ENCODE results near the gene KCNIP3.

KCNIP3 gene

DNA sequence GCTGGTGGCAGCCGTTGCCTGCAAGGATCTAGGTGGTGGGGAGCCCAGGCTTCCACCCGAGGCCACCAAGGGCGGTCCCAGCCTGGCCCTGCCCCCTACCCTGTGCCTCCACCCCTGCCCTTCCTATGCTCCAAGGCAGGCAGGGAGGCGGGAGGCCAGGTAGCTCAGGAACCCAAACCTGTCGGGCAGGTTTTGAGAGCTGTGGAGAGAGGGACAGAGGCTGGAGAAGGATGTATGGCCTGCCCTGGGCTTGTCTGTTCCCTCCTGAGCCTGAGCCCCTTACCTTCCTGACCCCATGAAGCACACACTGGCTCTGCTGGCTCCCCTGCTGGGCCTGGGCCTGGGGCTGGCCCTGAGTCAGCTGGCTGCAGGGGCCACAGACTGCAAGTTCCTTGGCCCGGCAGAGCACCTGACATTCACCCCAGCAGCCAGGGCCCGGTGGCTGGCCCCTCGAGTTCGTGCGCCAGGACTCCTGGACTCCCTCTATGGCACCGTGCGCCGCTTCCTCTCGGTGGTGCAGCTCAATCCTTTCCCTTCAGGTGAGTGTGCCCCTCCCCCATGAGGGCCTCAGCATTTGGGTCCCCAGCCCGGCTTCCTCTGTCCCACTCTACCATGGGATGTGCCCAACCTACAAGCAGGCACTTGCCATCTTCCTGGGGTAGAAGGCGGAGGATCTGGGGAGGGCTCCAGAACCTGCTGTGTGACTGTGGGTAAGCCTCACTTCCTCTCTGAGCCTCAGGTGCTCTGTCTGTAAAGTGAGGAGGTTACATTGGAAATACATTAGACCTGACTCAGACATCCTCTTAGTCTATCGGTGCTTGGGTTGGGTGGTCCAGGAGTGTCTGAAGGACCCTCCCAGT is 22.6 kb upstream of the KCNIP3 start, which contains the start of gene PROM2:
PROM2 (plus strand) TSS at position 159 of the 860 bp plus-strand sequence; CDS start at position 296, 137 bp downstream.
- DNase-seq (ENCODE audit: low read depth in 3 of 3, low spot score in 1 of 3), result no peak

DNA sequence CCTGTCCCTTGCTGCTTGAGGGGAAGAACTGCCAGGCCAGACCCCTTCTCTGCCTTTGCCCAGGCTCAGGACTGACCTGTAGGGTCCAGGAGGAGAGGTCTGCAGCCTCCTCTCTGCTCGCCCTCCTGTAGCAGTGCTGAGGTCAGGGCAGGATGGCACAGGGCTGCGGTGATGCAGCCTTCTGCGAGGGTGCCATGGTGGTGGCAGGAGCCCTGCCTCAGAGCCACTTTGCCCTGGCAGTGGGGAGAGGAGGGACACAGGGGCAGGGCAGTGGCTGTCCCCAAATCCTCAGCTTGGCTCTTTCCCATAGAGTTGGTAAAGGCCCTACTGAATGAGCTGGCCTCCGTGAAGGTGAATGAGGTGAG is 22.0 kb upstream of the KCNIP3 start:
- DNase-seq (ENCODE audit: low read depth in 3 of 3, low spot score in 1 of 3), result no peak

DNA sequence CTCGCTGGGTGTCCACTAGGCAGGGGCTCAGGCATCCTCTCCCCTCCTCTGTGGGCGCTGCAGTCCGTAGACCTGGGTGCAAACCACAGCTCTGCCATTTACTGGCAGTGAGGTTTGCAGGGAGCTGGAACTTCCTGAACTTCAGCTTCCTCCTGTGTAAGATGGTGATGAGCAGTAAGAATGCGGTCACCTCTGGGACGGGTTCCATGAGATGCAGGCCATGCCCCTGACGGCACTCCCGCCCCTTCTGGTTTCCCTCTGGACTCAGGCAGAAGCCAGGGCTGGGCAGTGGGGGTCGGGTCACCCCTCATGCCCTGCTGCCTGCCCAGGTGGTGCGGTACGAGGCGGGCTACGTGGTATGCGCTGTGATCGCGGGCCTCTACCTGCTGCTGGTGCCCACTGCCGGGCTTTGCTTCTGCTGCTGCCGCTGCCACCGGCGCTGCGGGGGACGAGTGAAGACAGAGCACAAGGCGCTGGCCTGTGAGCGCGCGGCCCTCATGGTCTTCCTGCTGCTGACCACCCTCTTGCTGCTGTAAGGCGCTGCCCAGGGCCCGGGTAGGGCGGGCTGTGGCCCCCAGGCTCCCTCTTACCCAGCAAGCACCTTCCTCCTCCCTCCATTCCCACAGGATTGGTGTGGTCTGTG is 21.4 kb upstream of the KCNIP3 start:
- no peak for DNase-seq (ENCODE audit: low read depth in 3 of 3, low spot score in 1 of 3)

DNA sequence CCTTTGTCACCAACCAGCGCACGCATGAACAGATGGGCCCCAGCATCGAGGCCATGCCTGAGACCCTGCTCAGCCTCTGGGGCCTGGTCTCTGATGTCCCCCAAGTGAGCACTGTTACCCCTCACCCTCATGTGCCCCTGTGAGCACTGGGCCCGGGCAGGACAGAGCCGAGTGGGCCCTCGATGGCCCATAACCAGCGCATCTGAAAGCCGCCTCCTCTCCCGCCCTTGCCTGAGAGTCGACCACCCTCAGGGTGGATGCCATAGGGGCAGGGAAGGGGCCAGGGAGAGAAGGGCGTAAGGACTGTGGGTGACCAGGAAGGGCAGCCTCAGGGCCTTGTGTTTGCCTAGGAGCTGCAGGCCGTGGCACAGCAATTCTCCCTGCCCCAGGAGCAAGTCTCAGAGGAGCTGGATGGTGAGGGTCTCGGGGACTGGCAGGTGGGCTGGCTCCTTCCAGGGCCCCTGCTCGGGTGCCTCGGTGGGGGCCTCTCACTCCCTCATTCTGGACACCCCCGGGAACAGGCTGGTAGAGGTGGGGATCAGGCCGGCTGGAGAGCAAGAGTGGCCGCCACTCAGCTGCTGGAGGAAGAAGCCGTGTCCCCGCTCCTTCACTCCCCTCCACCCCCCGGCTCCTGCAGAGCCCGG is 20.8 kb upstream of the KCNIP3 start:
- no peak for DNase-seq (ENCODE audit: low read depth in 3 of 3, low spot score in 1 of 3)

DNA sequence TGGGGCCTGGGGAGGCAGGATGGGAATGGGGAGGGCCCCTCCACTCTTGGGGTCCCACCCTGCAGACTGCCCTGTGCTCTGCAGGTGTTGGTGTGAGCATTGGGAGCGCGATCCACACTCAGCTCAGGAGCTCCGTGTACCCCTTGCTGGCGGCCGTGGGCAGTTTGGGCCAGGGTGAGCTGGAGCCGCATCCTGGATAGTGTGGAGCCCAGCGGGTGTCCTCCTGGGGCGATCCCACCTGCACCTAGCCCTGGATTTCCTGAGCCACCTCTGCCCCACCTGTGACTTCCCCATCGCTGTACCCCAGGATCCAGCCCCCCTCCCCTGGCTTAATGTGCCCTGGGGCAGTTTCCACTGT is 20.3 kb upstream of the KCNIP3 start:
- DNase-seq (ENCODE audit: low read depth in 3 of 3, low spot score in 1 of 3), result no peak

DNA sequence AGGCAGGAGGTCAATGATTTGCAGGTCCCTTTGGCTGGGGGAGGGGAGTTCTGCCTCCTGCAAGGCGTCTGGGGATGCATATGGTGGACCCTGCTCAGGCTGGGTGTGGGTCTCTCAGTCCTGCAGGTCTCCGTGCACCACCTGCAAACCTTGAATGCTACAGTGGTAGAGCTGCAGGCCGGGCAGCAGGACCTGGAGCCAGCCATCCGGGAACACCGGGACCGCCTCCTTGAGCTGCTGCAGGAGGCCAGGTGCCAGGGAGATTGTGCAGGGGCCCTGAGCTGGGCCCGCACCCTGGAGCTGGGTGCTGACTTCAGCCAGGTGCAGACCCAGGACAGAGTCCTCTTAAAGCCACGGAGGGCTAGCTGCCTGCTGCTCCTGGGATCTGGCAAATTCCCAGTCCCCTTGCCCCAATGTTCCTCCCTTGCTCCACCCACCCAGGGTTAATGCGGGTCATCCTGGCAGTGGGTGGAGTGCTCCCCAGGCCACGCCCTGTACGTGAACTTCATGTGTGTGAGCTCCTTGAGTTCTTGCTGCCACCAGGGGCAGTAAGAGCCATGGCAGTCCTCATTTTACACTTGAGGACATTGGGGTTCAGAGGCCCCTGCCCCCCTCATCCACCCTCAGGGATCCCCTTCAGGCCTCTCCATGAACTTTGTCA is 19.8 kb upstream of the KCNIP3 start:
- DNase-seq (ENCODE audit: low read depth in 3 of 3, low spot score in 1 of 3), result no peak

DNA sequence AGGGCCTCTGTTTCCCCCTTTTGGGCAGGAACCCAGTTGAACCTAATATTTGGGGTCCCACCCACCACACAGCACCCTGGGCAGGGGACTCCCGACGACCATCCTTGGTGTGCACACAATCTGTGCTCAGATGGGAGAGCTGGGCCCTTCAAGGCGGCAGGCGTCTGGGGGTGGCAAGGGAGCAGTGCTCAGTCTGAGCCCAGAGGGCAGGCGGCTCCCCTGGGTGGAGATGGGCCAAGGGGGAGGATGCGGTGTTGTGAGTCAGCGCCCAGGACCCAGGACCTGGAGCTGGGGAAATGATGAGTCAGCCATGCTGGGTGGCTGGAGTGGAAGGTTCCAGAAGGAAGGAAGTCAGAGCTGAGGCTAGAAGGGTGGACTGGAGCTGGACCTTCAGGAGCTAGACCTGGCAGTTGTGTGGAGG is 19.1 kb upstream of the KCNIP3 start:
- no peak for DNase-seq (ENCODE audit: low read depth in 3 of 3, low spot score in 1 of 3)

GRCh38 chr2:95278637-95279225 is 18.4 kb upstream of the KCNIP3 start:
- DNase-seq (ENCODE audit: low read depth in 3 of 3, low spot score in 1 of 3), result no peak

- DNase-seq (ENCODE audit: low read depth in 3 of 3, low spot score in 1 of 3), result no peak
Observed at GRCh38 chr2:95279435-95280035, 17.6 kb upstream of the KCNIP3 start.

GRCh38 chr2:95281071-95281470 is 16.1 kb upstream of the KCNIP3 start:
- no peak for DNase-seq (ENCODE audit: low read depth in 3 of 3, low spot score in 1 of 3)

DNA sequence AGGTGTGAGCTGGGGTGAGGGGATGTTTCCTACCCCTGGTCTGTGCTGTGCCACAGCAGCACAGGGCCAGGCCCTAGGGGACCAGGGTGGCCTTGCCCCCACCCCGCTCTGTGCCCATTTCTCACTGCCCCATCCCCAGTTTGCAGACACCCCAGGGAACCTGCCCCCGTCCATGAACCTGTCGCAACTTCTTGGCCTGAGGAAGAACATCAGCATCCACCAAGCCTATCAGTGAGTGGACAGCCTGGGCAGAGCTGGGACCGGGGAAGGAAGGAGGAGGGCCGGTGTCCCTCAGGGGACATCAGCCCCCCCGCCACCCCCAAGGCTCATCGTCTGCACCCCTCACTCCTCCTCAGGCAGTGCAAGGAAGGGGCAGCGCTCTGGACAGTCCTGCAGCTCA is 15.4 kb upstream of the KCNIP3 start:
- no peak for DNase-seq (ENCODE audit: low read depth in 3 of 3, low spot score in 1 of 3)

- no peak for DNase-seq (ENCODE audit: low read depth in 3 of 3, low spot score in 1 of 3)
Observed at GRCh38 chr2:95282458-95282857, 14.7 kb upstream of the KCNIP3 start.

- DNase-seq (ENCODE audit: low read depth in 3 of 3, low spot score in 1 of 3), result no peak
Observed at GRCh38 chr2:95283562-95283961, 13.6 kb upstream of the KCNIP3 start.

GRCh38 chr2:95284886-95285541 is 12.1 kb upstream of the KCNIP3 start:
- DNase-seq (ENCODE audit: low read depth in 3 of 3, low spot score in 1 of 3), result no peak

GRCh38 chr2:95285542-95285932 is 11.6 kb upstream of the KCNIP3 start:
- no peak for DNase-seq (ENCODE audit: low read depth in 3 of 3, low spot score in 1 of 3)

DNA sequence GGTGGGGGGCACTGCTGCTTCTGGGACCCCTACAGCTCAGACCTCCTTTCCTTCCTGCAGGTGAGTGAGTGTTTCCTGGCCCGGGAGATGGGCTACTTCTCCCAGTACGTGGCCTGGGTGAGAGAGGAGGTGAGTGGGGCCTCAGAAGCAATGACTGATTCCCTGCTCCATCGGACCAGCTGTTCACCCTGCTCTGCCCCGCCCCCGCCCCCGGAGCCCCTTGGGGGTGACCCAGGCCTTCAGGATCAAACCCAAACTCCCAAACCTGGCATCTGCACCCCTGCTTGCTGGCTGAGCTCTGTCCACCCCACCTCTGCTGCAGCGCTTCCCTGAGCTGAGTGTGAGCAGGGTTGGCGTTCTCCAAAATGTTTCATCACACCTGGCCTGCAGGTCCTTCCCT is 9.8 kb upstream of the KCNIP3 start:
- DNase-seq (ENCODE audit: low read depth in 3 of 3, low spot score in 1 of 3), result no peak

- no peak for DNase-seq (ENCODE audit: low read depth in 3 of 3, low spot score in 1 of 3)
Observed at GRCh38 chr2:95287806-95288205, 9.3 kb upstream of the KCNIP3 start.

- no peak for DNase-seq (ENCODE audit: low read depth in 3 of 3, low spot score in 1 of 3)
Observed at GRCh38 chr2:95289253-95289652, 7.9 kb upstream of the KCNIP3 start.

DNA sequence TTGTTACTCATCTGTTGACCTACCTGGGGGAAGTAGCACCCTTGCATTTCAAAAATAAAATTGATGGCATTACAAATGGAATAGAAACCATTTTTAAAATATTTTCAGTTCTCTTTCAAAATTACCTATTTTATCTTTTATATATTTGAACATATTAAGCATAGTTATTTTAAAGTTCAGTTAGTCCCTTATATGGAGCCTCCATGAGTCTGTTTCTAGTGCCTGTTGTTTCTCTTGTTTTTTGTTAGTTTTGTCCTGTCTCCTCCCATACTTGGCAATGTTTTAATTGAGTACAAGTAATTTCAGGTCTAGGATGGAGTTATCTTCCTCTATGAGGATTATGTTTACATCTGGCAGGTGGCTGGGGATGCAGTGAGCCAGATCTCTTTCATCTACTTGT is 5.9 kb upstream of the KCNIP3 start:
- DNase-seq (ENCODE audit: low read depth in 3 of 3, low spot score in 1 of 3), result no peak

GRCh38 chr2:95292623-95293260 is 4.4 kb upstream of the KCNIP3 start:
- no peak for DNase-seq (ENCODE audit: low read depth in 3 of 3, low spot score in 1 of 3)

Data from stimulated activated CD4-positive, alpha-beta T cell treated with anti-CD3 and anti-CD28 coated beads, TNF-alpha, amount 100 ng/mL, for 1 hour (primary cell).